NCI-H2196 treated with DMSO at 0.1 percent for 48 hours (cell line): Measurements from ENCODE around the gene UBE2H.

Source experiments
- DNase-seq: peaks from one replicate; lab custom pipeline; 2025; ENCODE audit not compliant: unreplicated experiment; lab: John Stamatoyannopoulos, UW

Gene UBE2H

DNA sequence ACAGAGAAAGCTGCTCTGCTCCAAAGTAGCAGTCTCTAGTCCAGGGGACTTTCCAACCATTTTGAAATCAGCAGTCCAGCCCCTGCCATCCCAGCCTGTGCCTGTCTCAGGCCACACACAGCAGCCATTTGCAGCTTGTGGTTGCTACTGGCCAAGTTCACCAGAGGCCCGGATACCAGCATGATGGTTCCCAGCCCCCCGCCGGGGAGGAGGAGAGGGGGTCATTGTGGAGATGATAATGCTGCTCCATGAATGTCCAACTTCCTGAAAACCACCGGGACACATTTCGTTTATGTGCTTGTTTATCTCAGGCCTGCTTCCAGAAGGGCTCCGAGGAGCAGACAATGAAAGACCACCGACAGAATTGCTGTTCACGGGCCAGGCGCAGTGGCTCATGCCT, 160.0 kb downstream of the UBE2H start:
- DNase-seq, result no peak

DNA sequence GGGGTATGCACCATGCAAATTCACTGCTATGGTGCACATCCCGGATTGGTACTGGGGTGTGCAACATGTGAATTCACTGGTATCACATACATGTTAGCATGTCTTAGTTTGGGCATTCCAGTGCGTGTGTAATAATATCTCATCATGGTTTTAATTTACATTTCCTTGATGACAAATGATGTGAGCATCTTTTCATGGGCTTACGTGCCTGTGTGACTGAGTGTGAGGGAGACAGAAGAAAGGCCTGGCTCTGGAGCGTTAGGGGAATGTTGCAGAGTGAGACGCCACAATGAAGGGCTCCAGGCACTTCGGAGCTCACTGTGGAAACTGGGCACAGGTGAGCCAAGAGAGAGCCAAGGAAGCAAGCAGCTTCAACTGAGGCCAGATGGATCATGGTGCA, 162.6 kb downstream of the UBE2H start:
- no peak for DNase-seq

DNA sequence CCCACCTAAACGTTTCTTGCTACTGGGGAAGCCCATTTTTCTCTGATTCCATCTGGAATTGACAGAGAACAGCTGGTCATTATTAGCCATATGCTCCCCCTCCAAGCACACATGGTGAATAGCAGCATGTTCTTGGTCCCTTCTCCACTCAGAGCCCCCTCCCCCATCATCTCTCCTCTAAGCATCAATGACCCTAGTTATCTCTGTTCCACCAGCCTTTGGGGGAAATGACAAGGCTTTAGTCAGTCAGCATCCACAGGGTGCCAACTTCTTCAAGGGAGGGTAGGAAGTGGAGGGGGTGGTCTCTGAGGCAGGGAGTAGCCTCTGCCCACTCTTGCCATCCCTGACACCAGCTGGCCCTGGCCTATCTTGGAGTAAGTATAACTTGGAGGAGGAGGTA, 163.1 kb downstream of the UBE2H start:
- DNase-seq, result no peak

DNA sequence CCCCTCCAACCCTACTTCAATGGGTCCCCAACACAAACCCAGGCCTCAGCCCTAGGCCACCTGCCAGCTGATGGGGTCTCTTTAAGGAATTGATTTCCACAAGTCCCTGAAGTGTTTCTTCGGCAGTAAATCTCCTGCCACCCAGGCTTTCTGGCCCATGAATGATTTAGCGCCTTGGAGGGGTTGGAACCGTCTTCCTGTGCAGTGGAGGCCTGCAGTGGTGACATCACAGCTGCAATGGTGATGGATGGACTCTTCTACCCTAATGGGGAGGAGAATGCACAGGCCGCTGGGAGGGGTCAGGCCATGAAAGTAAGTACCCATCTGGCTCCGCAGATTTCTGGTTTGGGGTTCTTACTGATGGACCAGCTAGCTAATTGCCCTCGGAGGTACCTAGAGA, 163.8 kb downstream of the UBE2H start:
- no peak for DNase-seq

DNA sequence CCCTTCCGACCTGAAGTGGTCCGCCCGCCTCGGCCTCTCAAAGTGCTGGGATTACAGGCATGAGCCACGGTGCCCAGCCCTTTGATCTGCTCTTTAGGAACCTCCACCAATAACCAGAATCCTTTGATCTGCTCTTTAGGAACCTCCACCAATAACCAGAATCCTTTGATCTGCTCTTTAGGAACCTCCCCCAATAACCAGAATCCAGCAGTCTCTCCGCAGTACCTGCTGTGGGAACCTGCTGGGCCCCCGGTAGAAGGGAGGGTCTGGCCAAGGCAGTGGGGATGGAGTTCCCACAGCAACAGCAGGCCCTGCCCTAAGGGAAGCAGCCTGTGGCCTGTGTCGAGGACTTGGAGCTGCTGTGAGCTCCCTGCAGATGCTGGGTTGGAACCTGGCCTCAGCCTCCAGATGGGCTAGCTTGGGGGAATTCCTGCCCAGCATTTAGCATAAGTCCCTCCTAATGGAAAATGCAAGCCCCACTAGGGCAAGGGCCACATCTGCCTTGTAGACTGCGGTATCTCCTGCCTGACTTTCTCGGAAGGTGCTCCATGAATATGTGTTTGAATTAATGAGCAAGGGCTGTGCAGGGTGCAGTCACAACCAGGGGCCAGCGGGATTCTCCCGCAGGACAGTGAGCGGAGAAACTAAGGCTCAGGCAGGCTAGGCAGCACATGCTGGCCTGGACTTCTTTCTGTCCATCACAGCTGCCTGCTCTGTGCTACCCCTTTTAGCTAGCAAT, 165.8 kb downstream of the UBE2H start:
- DNase-seq, result no peak

DNA sequence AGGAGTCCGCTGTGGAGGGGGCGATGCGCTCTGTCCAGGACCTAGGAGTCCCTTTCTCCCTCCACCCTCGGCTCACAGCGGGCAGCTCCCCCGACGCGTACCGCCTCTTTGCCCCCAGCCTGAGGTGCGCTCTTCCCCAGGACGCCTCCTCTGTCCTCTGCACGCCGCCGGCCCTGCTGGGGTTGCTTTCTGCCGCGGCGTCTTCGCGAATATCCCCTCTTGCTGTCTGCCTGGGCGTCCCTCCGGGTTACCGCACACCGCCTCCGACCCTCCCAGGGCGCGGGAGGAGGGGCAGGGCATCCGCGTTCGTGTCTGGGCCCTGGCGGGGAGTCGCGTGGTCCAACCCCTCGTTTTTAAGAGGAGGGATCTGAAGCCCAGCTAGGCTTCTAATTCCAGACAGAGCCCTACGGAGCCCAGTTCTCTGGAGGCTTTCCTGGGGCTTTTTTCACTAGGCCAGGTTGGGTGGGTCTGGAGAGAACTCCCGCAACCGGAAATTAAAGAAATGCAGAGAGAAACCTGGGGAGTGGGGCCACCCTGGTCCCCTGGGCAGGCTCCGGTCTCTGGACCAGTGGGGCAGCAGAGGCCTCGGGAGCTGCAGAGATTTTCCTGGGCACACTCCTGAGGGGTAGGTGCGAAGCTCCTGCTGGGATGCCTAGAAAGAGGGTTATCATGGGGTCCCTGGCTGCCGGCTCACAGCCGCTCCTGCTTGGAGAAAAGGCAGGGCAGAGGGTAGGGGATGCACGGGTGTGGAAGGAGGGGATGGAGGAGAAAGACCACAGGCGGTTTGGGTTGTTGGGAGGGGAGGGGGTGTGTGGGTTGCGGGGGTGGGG, 166.9 kb downstream of the UBE2H start:
- DNase-seq, result no peak

DNA sequence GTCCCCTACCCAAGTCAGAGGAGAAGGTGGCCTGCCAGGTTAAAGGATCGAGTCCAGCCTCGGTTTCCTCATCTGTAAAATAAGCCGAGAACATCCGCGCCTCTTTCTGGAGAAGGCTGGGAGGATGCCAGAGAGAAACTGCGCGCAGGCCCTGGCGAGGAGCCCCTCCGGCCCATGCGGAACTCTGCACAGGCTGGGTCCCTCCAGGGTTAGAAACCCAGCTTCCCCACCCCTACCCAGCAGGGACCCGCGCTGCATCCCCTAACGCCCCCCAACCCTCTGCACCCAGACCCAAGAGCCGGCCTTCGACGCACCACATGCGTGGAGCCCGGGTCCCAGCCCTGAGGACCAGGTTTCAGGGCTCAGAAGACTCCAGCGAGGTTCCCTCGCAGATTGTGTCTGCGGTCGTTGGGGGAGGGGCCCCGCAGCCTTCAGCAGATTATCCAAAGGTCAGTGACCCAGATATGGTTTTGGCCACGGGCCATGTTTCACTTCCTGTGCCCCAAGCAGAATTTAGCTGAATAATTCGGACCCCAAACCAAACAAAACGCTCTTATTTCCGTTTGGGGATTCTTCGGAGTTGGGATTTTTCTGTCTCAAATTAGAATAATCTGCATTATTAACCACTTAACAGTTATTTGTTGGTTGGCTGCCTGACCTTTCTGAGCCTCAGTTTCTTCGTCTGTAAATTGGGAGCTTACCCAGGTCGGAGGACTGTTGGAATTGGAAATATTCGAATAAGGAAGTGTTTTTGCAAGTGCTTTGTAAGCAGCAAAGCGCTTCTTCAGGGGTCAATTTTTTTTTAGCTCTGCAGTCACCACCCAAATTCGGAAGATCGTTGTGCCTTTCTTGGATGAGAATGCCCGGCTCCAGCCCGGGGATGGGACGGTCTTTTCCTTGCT, 167.7 kb downstream of the UBE2H start:
- DNase-seq, result no peak

DNA sequence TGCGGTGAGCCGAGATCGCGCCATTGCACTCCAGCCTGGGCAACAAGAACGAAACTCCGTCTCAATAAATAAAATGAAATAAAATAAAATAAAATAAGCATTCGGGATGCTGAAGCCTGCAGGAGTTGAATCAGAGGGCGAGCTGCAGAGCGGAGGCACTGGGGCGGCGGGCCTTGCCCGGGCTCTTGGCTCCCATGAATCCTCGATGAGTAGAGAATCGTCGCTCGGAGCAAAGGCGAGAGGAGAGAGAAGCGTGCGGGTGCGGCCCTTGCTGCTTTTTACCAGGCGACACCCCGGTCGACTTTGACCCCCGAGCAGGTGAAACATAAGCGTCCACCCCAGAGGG, 168.3 kb downstream of the UBE2H start:
- no peak for DNase-seq

DNA sequence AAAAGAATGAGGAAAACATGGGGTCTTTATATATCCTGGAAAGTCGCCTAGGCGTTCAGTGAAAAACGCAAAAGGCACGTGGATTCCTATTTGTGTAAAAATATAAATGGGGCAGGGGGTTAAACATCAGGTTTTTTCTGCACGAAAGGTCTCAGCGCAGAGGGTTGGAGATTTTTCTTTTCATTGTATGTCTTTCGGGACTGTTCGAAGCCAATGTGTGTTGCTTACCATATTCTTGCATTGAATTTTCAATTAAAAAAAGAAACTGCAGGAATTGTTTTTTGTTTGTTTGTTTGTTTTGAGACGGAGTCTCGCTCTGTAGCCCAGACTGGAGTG, 169.2 kb downstream of the UBE2H start:
- DNase-seq, result no peak

DNA sequence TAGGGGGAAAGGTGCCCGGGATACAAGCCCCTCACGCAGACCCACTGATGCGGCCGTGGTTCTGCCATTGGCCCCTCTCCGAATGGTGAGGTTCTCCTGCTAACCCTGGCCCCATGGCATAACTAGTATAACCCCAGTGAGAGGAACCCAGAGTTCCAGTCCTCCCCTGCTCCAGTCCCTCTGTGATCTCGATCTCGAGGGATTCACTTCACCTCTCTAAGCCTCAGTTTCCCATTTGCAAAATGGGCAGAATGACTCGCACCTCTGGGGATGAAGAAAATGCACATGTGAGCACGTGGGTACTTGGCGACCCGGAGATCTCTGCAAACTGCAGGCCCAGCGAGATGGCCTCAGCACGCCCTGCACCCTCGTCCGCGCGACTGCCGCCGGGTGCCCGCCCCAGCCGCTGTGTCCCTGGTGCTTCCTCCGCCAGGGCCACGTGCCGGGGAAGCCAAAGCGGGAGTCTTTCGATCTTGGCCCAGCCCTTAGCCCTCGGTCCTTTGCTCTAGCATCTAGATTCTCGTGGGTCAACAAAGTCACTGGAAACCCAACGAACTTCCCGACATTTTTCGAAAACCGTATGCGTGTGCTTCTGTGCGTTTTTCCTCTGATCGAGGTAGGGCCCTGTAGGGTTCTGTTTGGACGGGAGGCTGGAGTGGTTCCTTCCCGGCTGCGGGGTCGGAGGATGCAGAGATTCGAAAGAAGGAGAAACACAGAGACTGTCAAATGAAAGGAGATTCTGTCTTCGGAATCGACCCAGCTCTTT, 169.8 kb downstream of the UBE2H start:
- DNase-seq, result no peak

DNA sequence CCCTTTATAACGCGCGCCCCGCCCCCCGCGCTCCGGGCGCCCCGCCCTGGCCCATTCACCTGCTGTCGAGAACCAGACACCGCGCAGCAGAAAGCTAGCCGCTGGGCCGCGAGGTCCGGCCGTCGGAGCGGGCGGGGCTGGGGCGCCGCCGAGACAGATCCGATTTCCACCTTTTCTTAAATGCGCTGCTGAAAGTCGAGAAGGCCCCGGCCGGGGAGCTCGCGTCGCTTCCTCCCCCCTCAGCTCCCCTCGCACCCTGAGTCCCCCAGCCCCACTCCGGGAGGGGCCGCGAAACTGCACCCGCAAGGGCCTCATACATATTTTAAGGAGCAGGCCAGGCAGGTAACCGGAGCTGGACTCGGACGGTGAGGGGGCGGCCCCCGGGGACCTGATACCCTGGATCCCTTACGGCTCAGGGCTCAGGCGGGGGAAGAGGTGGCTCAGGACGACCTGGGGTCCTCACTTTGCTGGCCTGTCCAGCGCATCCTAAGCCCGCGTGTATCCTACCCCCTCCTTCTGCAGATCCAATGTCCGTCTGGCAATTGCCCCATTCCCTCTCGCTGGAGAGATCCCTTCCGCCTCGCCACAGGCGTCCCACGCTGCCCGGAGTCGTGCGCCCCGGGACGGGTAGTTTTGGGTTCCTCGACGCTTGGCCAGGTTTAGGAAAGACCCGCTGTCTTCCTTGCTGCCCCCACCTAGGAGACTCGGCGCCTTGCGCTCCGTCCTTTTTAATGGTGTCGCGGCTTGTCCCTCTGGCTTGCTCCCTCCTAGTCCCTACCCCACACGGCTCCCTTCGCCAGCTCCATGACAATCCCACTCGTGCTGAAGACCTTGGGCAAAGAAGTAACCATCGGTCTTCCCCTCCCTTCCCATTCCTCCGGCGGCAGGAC, 170.6 kb downstream of the UBE2H start:
- peak; percentile 62 for DNase-seq

DNA sequence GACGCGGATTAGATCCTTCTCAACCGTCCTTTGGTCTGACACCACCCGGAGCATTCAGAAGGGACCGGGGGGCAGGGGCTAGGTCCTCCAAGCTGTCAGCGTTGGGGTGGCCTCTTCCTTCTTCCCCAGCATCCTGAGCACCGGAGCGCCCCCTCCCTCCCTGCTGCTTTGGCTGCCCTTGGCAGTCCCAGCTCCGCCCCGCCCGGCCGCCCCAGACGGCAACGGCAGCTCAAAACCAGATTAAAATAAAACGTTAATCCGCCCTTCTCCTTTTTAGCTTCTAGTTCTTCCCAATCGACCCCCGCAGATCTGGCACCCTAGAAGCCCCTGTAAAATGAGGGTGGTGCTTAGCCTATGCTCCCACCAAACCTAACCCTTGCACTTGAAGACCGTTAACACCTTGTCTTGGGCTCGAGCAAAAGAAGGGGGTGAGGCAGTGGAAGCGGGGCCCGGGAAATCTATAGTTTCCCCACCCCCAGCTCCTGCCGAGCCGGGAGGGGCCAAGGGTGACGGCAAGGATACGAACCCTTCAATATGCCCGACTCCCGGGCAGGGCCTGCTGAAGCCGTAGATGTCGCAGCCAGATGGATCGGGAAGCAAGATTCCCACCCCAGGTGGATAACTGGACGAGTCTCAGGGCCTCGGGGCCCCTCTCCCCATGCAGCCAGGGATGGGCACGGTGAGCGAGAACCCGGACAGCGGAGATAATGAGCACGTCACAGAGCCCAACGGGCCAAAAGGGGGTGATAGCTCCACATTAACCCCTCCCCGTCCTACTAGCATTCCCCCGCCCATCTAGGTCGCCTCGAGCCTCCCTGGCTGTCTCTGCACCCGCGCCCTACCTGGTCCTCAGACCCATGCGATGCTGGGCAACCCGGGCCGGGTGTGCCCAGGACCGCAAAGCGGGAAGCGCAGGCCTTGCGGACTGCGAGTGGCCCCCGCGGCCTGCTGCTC, 171.5 kb downstream of the UBE2H start:
- peak; percentile 62 for DNase-seq
